ENCODE measurements around the gene PACRG.

The PACRG gene

GRCh38 chr6:163066200-163066599 lies 338.4 kb downstream of the PACRG start:
- Histone ChIP-seq H3K36me3 (ENCODE audit: control insufficient read depth in 1 of 2, insufficient read depth in 2 of 2, low read length in 2 of 2) (no peaks in the 10 kb centered on the region), H3K27ac (ENCODE audit: low read depth, low read length) (no peak overlapping the region), H3K4me1 (ENCODE audit: control insufficient read depth in 1 of 2, insufficient read depth in 2 of 2, low read length in 2 of 2) (no peaks in the 10 kb centered on the region)

DNA sequence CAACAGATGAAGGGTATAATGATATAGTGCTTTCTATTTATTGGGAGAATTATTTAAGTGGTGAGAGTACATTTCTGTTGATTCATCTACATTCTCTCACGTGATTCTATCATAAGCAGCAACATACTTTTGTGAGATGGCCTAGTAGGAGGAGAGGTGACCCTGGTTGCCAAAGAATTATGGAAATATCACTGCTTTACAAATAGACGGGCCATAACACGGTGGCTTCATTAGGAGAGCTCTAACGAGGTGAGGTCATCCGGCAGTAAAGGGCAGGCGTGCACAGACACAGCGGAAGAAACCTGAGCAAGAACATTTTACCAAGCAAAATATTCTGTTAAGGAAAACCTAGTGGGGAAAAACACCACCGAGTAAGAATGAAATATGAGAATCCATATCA lies 349.4 kb downstream of the PACRG start:
- Histone ChIP-seq H3K9ac (ENCODE audit: low read depth in 1 of 2, low read length in 2 of 2) (no peak overlapping the region), H3K27me3 (ENCODE audit: control insufficient read depth in 1 of 2, insufficient read depth in 2 of 2, low read length in 2 of 2) (no peaks in the 10 kb centered on the region), H3K9me3 (ENCODE audit: control insufficient read depth in 1 of 2, low read length in 2 of 2) (no peaks in the 10 kb centered on the region), H3K4me3 (ENCODE audit: low read depth in 1 of 2, low read length in 2 of 2) (no peak overlapping the region), H3K27ac (ENCODE audit: low read depth, low read length) (no peak overlapping the region), H3K4me1 (ENCODE audit: control insufficient read depth in 1 of 2, insufficient read depth in 2 of 2, low read length in 2 of 2) (no peaks in the 10 kb centered on the region), H3K36me3 (ENCODE audit: control insufficient read depth in 1 of 2, insufficient read depth in 2 of 2, low read length in 2 of 2) (no peaks in the 10 kb centered on the region)

More at GRCh38 chr6:163066200-163066599, 338.4 kb downstream of the PACRG start:
- Histone ChIP-seq H3K9ac (ENCODE audit: low read depth in 1 of 2, low read length in 2 of 2) (no peak overlapping the region), H3K27me3 (ENCODE audit: control insufficient read depth in 1 of 2, insufficient read depth in 2 of 2, low read length in 2 of 2) (no peaks in the 10 kb centered on the region), H3K9me3 (ENCODE audit: control insufficient read depth in 1 of 2, low read length in 2 of 2) (peaks cover 0 to 5% of the 10 kb centered on the region in 2 donors), H3K4me3 (ENCODE audit: low read depth in 1 of 2, low read length in 2 of 2) (no peak overlapping the region)

- no peaks in the 10 kb centered on the region for H3K36me3 ChIP-seq (ENCODE audit: control insufficient read depth in 1 of 2, insufficient read depth in 2 of 2, low read length in 2 of 2)
- no peaks in the 10 kb centered on the region for H3K9me3 ChIP-seq (ENCODE audit: control insufficient read depth in 1 of 2, low read length in 2 of 2)
- no peak overlapping the region for H3K4me3 ChIP-seq (ENCODE audit: low read depth in 1 of 2, low read length in 2 of 2)
- no peak overlapping the region for H3K9ac ChIP-seq (ENCODE audit: low read depth in 1 of 2, low read length in 2 of 2)
- H3K4me1 ChIP-seq (ENCODE audit: control insufficient read depth in 1 of 2, insufficient read depth in 2 of 2, low read length in 2 of 2), result no peaks in the 10 kb centered on the region
- no peaks in the 10 kb centered on the region for H3K27me3 ChIP-seq (ENCODE audit: control insufficient read depth in 1 of 2, insufficient read depth in 2 of 2, low read length in 2 of 2)
- H3K27ac ChIP-seq (ENCODE audit: low read depth, low read length), result no peak overlapping the region
Measured at GRCh38 chr6:163078712-163079111, 350.9 kb downstream of the PACRG start.

- Histone ChIP-seq H3K9ac (ENCODE audit: low read depth in 1 of 2, low read length in 2 of 2) (no peak overlapping the region), H3K36me3 (ENCODE audit: control insufficient read depth in 1 of 2, insufficient read depth in 2 of 2, low read length in 2 of 2) (no peaks in the 10 kb centered on the region), H3K4me1 (ENCODE audit: control insufficient read depth in 1 of 2, insufficient read depth in 2 of 2, low read length in 2 of 2) (no peaks in the 10 kb centered on the region), H3K9me3 (ENCODE audit: control insufficient read depth in 1 of 2, low read length in 2 of 2) (no peaks in the 10 kb centered on the region), H3K27ac (ENCODE audit: low read depth, low read length) (no peak overlapping the region), H3K27me3 (ENCODE audit: control insufficient read depth in 1 of 2, insufficient read depth in 2 of 2, low read length in 2 of 2) (no peaks in the 10 kb centered on the region), H3K4me3 (ENCODE audit: low read depth in 1 of 2, low read length in 2 of 2) (no peak overlapping the region)
Measured at GRCh38 chr6:163080228-163080627, 352.5 kb downstream of the PACRG start.

- Histone ChIP-seq H3K27me3 (ENCODE audit: control insufficient read depth in 1 of 2, insufficient read depth in 2 of 2, low read length in 2 of 2) (no peaks in the 10 kb centered on the region), H3K36me3 (ENCODE audit: control insufficient read depth in 1 of 2, insufficient read depth in 2 of 2, low read length in 2 of 2) (no peaks in the 10 kb centered on the region), H3K9me3 (ENCODE audit: control insufficient read depth in 1 of 2, low read length in 2 of 2) (no peaks in the 10 kb centered on the region), H3K4me1 (ENCODE audit: control insufficient read depth in 1 of 2, insufficient read depth in 2 of 2, low read length in 2 of 2) (no peaks in the 10 kb centered on the region), H3K4me3 (ENCODE audit: low read depth in 1 of 2, low read length in 2 of 2) (no peak overlapping the region), H3K9ac (ENCODE audit: low read depth in 1 of 2, low read length in 2 of 2) (no peak overlapping the region), H3K27ac (ENCODE audit: low read depth, low read length) (no peak overlapping the region)
Measured at GRCh38 chr6:163083141-163083540, 355.4 kb downstream of the PACRG start.

GRCh38 chr6:163085426-163085825 lies 357.7 kb downstream of the PACRG start:
- Histone ChIP-seq H3K4me3 (ENCODE audit: low read depth in 1 of 2, low read length in 2 of 2) (no peak overlapping the region), H3K36me3 (ENCODE audit: control insufficient read depth in 1 of 2, insufficient read depth in 2 of 2, low read length in 2 of 2) (no peaks in the 10 kb centered on the region), H3K9ac (ENCODE audit: low read depth in 1 of 2, low read length in 2 of 2) (no peak overlapping the region), H3K27me3 (ENCODE audit: control insufficient read depth in 1 of 2, insufficient read depth in 2 of 2, low read length in 2 of 2) (no peaks in the 10 kb centered on the region), H3K4me1 (ENCODE audit: control insufficient read depth in 1 of 2, insufficient read depth in 2 of 2, low read length in 2 of 2) (no peaks in the 10 kb centered on the region), H3K27ac (ENCODE audit: low read depth, low read length) (no peak overlapping the region), H3K9me3 (ENCODE audit: control insufficient read depth in 1 of 2, low read length in 2 of 2) (no peaks in the 10 kb centered on the region)

GRCh38 chr6:163085861-163086623 lies 358.3 kb downstream of the PACRG start:
- no peaks in the 10 kb centered on the region for H3K36me3 ChIP-seq (ENCODE audit: control insufficient read depth in 1 of 2, insufficient read depth in 2 of 2, low read length in 2 of 2)
- no peaks in the 10 kb centered on the region for H3K4me1 ChIP-seq (ENCODE audit: control insufficient read depth in 1 of 2, insufficient read depth in 2 of 2, low read length in 2 of 2)
- H3K27me3 ChIP-seq (ENCODE audit: control insufficient read depth in 1 of 2, insufficient read depth in 2 of 2, low read length in 2 of 2), result no peaks in the 10 kb centered on the region
- no peak overlapping the region for H3K9ac ChIP-seq (ENCODE audit: low read depth in 1 of 2, low read length in 2 of 2)
- H3K27ac ChIP-seq (ENCODE audit: low read depth, low read length), result no peak overlapping the region
- no peaks in the 10 kb centered on the region for H3K9me3 ChIP-seq (ENCODE audit: control insufficient read depth in 1 of 2, low read length in 2 of 2)
- no peak overlapping the region for H3K4me3 ChIP-seq (ENCODE audit: low read depth in 1 of 2, low read length in 2 of 2)

GRCh38 chr6:163086624-163086920 lies 358.8 kb downstream of the PACRG start:
- Histone ChIP-seq H3K36me3 (ENCODE audit: control insufficient read depth in 1 of 2, insufficient read depth in 2 of 2, low read length in 2 of 2) (no peaks in the 10 kb centered on the region), H3K4me3 (ENCODE audit: low read depth in 1 of 2, low read length in 2 of 2) (no peak overlapping the region), H3K9ac (ENCODE audit: low read depth in 1 of 2, low read length in 2 of 2) (no peak overlapping the region), H3K9me3 (ENCODE audit: control insufficient read depth in 1 of 2, low read length in 2 of 2) (no peaks in the 10 kb centered on the region), H3K4me1 (ENCODE audit: control insufficient read depth in 1 of 2, insufficient read depth in 2 of 2, low read length in 2 of 2) (no peaks in the 10 kb centered on the region), H3K27ac (ENCODE audit: low read depth, low read length) (no peak overlapping the region), H3K27me3 (ENCODE audit: control insufficient read depth in 1 of 2, insufficient read depth in 2 of 2, low read length in 2 of 2) (no peaks in the 10 kb centered on the region)

DNA sequence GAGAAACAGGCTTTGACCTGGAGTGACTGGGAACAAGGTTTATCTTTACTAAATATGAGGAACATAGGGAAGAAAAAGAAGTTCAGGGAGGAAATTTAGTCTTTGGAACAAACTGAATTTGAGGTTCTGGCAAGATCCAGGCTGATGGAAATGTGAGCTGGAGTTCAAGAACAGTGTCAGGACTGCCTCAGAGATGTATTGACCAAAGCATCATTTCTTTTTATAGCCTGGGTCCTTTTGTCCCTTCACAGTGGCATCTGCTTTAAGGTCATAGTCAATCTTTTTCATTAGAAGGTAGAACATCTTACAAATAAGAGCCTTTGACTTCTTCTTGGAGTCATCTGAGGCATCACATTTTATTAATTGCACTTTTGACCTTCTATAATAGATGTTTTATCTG lies 360.2 kb downstream of the PACRG start:
- Histone ChIP-seq H3K9me3 (ENCODE audit: control insufficient read depth in 1 of 2, low read length in 2 of 2) (no peaks in the 10 kb centered on the region), H3K9ac (ENCODE audit: low read depth in 1 of 2, low read length in 2 of 2) (no peak overlapping the region), H3K4me3 (ENCODE audit: low read depth in 1 of 2, low read length in 2 of 2) (no peak overlapping the region), H3K4me1 (ENCODE audit: control insufficient read depth in 1 of 2, insufficient read depth in 2 of 2, low read length in 2 of 2) (no peaks in the 10 kb centered on the region), H3K27ac (ENCODE audit: low read depth, low read length) (no peak overlapping the region), H3K36me3 (ENCODE audit: control insufficient read depth in 1 of 2, insufficient read depth in 2 of 2, low read length in 2 of 2) (no peaks in the 10 kb centered on the region), H3K27me3 (ENCODE audit: control insufficient read depth in 1 of 2, insufficient read depth in 2 of 2, low read length in 2 of 2) (no peaks in the 10 kb centered on the region)

- Histone ChIP-seq H3K9ac (ENCODE audit: low read depth in 1 of 2, low read length in 2 of 2) (no peak overlapping the region), H3K27me3 (ENCODE audit: control insufficient read depth in 1 of 2, insufficient read depth in 2 of 2, low read length in 2 of 2) (no peaks in the 10 kb centered on the region), H3K36me3 (ENCODE audit: control insufficient read depth in 1 of 2, insufficient read depth in 2 of 2, low read length in 2 of 2) (no peaks in the 10 kb centered on the region), H3K27ac (ENCODE audit: low read depth, low read length) (no peak overlapping the region), H3K4me3 (ENCODE audit: low read depth in 1 of 2, low read length in 2 of 2) (no peak overlapping the region), H3K9me3 (ENCODE audit: control insufficient read depth in 1 of 2, low read length in 2 of 2) (no peaks in the 10 kb centered on the region), H3K4me1 (ENCODE audit: control insufficient read depth in 1 of 2, insufficient read depth in 2 of 2, low read length in 2 of 2) (no peaks in the 10 kb centered on the region)
Measured at GRCh38 chr6:163092876-163093275, 365.1 kb downstream of the PACRG start.

DNA sequence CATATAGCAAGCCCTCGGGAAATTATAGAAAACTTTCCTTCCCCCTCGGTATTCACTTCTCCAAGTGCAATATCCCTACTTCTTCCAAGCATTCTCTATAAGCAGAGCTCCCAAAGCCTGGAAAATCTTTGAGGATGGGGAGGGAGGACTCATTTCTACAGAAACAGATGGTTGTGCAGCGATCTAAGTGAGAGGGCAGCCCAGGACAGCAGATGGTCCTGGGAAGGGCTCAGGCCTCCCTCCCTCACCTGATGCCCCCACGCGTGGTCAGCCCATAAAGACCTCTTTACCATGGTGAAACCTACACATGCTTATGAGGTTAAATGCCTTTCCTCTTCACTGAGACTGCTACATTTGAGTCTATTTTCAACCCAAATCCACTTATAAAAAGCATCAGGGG lies 367.1 kb downstream of the PACRG start:
- Histone ChIP-seq H3K4me1 (ENCODE audit: control insufficient read depth in 1 of 2, insufficient read depth in 2 of 2, low read length in 2 of 2) (no peaks in the 10 kb centered on the region), H3K36me3 (ENCODE audit: control insufficient read depth in 1 of 2, insufficient read depth in 2 of 2, low read length in 2 of 2) (no peaks in the 10 kb centered on the region), H3K27me3 (ENCODE audit: control insufficient read depth in 1 of 2, insufficient read depth in 2 of 2, low read length in 2 of 2) (no peaks in the 10 kb centered on the region), H3K9ac (ENCODE audit: low read depth in 1 of 2, low read length in 2 of 2) (no peak overlapping the region), H3K9me3 (ENCODE audit: control insufficient read depth in 1 of 2, low read length in 2 of 2) (peaks cover 0 to 4% of the 10 kb centered on the region in 2 donors), H3K4me3 (ENCODE audit: low read depth in 1 of 2, low read length in 2 of 2) (no peak overlapping the region), H3K27ac (ENCODE audit: low read depth, low read length) (no peak overlapping the region)
